ENCODE results near the gene TPST1.
"Not testable (repeated sequence)": the region's sequence is repeated elsewhere in the genome, so short reads cannot be mapped to it uniquely, and the experiment has no call there.

GRCh38 chr7:66374141-66374840 is 169.2 kb downstream of the TPST1 start:
- TF ChIP-seq CTCF (IDR thresholded peaks at IDR 0.05 in 4 of 5, conservative IDR thresholded peaks at IDR 0.05 in 1 of 5); POLR2A (IDR thresholded peaks at IDR 0.05): not testable (repeated sequence)
